GM06990 (cell line): ENCODE measurements around the gene TM9SF4.
A peak's percentile ranks its signal among the peaks of the same experiment; 100 is the strongest.

Experiments used
- DNase-seq: peaks from one replicate; pipeline ENCODE4 v3.0.0-alpha.2; 2011; ENCODE audit not compliant: insufficient read length; ENCODE audit errors: extremely low read depth
- H3K27me3 ChIP-seq: replicated peaks from 2 replicates; pipeline ENCODE4 v1.6.0; 2011; ENCODE audit warnings: low read length; ENCODE audit not compliant: control insufficient read depth, insufficient read depth
- H3K36me3 ChIP-seq: 2 replicates; pipeline ENCODE4 v1.5.1; 2011; ENCODE audit warnings: low read length; ENCODE audit not compliant: control insufficient read depth, insufficient read depth
- H3K4me3 ChIP-seq: replicated peaks from 2 replicates; pipeline ENCODE4 v1.5.1; 2011; ENCODE audit warnings: low read depth, mild to moderate bottlenecking, control low read depth, low read length
- TF ChIP-seq, protein P1 (sequence below): IDR thresholded peaks from 2 replicates; pipeline ENCODE4 v1.5.1; 2011; ENCODE audit warnings: low read length, control low read depth, mild to moderate bottlenecking, inconsistent platforms; ENCODE audit not compliant: insufficient read depth, poor library complexity, severe bottlenecking

TM9SF4 gene

DNA sequence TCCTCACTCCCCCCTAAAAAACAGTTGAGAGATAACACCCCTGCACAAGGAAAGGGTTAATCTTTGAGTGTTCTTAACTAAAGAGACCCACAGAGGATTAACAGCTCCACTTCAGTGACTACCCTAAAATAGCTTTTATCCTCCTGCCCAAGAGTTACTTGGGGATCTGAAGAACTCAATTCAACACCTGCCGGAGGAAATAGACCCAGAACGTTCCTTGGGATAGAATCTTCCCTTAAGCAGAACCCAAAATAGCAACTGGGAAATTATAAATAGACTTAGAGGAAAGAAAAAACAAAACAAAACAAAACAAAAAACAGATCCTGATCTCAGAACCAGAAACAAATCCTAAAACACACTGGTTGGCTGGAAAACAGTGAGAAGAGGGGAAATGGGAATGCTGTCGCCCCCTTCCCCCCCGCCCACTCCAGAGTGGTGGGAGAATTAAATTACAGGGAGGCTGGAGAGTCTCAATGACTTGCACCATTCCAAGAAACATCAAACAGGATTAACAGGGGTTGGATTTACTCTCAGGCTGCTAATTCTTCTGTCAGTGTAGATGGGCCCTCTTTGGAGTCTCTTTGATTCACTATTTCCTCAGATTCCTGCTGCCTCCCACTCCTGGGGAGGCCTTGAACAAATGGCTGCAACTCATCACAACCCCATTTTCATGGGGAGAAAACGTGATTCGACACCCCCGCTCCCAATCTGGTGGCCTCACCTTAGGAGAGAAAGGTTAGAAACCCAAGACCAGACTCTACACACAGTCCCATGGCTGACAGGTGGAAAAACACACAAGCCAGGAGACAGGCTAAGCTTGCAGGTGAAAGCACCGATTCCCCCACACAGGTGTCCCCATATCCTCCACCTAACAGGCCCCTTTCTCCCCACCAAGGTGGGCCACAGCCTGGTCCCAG lies 96.6 kb downstream of the TM9SF4 start:
- Histone ChIP-seq H3K4me3 (peak overlapping the region; percentile 94), H3K27me3 (no peaks in the 10 kb centered on the region), H3K36me3 (peaks cover 8% of the 10 kb centered on the region)
- TF ChIP-seq, protein P1, sequence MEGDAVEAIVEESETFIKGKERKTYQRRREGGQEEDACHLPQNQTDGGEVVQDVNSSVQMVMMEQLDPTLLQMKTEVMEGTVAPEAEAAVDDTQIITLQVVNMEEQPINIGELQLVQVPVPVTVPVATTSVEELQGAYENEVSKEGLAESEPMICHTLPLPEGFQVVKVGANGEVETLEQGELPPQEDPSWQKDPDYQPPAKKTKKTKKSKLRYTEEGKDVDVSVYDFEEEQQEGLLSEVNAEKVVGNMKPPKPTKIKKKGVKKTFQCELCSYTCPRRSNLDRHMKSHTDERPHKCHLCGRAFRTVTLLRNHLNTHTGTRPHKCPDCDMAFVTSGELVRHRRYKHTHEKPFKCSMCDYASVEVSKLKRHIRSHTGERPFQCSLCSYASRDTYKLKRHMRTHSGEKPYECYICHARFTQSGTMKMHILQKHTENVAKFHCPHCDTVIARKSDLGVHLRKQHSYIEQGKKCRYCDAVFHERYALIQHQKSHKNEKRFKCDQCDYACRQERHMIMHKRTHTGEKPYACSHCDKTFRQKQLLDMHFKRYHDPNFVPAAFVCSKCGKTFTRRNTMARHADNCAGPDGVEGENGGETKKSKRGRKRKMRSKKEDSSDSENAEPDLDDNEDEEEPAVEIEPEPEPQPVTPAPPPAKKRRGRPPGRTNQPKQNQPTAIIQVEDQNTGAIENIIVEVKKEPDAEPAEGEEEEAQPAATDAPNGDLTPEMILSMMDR = no peak
- DNase-seq = no peak

DNA sequence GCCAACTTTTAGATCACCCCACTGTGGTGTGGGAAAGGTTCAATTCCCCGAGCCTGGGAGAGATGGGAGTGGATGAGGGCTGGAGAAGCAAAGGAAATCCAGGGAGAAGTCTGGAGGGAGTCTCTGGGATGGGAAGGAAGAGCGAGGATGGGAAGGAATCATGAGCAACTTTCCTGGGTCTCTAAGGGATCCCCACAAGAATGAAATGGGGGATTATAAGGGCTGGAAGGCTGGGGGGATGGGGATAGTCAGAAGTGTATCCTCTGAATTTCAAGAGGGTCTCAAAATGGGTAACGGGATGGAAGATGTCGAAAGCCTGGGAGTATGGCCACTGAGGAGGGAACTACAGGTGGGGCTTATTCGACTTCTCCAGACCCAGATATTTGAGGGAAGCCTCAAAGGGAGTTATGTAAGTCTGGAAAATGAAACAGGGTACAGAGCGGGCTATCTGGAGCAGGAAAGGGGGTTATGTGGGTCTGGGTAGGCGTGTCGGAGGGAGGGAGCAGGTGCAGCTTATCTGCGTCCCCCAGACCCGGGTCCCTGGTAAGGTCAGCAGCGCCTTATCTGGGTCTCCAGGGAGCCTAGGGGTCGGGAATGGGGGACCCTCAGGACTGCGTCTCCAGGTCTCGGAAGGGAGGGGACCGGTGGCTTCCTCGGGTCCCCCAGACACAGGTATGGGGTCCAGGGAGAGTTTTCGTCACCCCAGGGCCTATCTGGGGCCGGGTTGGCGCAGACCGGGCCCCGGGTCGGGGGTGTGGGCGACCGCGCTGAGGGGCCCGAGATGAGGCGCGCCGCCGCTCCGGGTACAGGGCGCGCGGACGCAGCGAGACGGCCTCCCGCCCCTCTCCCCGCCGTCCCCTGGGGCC lies 97.5 kb downstream of the TM9SF4 start:
- H3K4me3 ChIP-seq = peak overlapping the region; percentile 94
- TF ChIP-seq, protein P1 = no peak
- H3K27me3 ChIP-seq = no peaks in the 10 kb centered on the region
- no peak for DNase-seq
- peaks cover 7% of the 10 kb centered on the region for H3K36me3 ChIP-seq

DNA sequence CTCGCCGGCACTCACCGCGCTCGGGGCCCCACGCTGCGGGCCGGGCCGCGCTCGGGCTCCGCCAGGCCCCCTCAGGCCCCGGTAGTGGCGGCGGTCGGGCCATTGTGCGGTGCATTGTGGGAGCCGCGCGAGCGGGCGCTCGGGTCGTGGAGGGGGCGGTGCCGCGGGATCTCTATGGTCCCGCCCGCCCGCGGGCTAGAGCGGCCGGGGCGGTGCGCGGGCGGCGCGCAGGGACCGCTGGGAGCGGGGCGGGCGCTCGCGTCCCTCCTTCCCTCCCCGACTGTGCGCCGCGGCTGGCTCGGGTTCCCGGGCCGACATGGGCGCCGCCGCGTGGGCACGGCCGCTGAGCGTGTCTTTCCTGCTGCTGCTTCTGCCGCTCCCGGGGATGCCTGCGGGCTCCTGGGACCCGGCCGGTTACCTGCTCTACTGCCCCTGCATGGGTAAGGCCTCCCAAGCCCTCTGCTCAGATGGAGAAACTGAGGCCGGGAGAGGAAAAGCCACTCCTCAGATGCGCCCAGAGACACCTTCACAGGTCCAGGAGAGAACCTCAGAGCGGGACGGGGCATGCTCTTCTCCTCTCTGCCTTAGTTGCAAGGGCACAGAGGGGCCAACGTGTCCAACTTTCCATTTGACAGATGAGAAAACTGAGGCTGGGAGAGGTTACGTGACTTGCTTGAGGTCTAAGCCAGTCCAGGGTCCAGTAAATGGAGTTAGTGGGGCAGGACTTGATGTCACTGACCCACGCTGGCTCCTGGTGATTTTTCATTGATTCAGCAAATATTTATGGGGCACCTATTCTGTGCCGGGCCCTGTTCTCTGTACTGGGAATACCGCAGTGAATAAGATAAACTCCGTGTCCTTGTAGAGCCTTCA lies 98.3 kb downstream of the TM9SF4 start, which contains the start of the genes PLAGL2 and POFUT1:
Gene PLAGL2 (minus strand): TSS at position 118 of the 873 bp plus-strand sequence. CDS start 5,565 bp downstream, outside the sequence.
Gene POFUT1 (plus strand): TSS at position 255 of the 873 bp plus-strand sequence. CDS start 62 bp downstream, at position 317.
- peak; percentile 92 for DNase-seq
- Histone ChIP-seq H3K36me3 (peaks cover 7% of the 10 kb centered on the region), H3K27me3 (no peaks in the 10 kb centered on the region), H3K4me3 (peak within 1 kb of the TSS; percentile 99)
- TF ChIP-seq, protein P1 = peak; percentile 28

DNA sequence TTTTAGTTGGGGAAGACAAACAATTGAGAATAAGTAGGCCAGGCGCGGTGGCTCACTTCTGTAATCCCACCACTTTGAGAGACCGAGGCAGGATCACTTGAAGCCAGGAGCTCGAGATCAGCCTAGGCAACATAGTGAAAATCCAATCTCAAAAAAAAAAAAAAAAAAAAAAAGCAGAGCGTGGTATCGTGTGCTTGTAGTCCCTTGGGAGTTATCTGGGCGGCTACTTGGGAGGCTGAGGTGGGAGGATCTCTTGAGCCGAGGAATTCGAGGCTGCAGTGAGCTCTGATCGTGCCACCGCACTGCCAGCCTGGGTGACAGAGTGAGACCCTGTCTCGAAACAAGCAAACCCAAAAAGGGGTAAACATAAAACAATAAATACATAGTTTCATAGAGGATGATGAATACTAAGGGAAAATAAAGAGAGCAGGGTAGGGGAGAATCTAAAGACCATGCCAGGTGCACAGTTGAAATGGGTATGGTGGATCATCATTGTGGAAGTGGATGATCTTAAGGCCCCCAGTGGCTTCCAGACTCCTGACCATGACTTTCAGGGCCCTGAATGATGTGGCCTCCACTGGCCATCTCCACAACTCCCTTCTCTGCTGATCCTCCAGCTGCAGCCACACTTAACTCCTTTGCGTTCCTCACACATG lies 99.1 kb downstream of the TM9SF4 start:
- DNase-seq = no peak
- Histone ChIP-seq H3K36me3 (peaks cover 7% of the 10 kb centered on the region), H3K27me3 (no peaks in the 10 kb centered on the region), H3K4me3 (peak overlapping the region; percentile 99)
- TF ChIP-seq, protein P1 = no peak
